Measurements from ENCODE around the gene ITSN2.
A peak's percentile ranks its signal among the peaks of the same experiment; 100 is the strongest.
"Not testable (repeated sequence)": the region's sequence is repeated elsewhere in the genome, so short reads cannot be mapped to it uniquely, and the experiment has no call there.

ITSN2 gene

GRCh38 chr2:24362253-24362652, 1.9 kb upstream of the ITSN2 start:
- no peak for DNase-seq

GRCh38 chr2:24360963-24361330, 611 bp upstream of the ITSN2 start:
- DNase-seq = no peak

GRCh38 chr2:24359129-24360049, 947 bp downstream of the ITSN2 start:
- peak; percentile 57 for DNase-seq

- DNase-seq = not testable (repeated sequence)
Observed at GRCh38 chr2:24357767-24358166, 2.6 kb downstream of the ITSN2 start.

- not testable (repeated sequence) for DNase-seq
Observed at GRCh38 chr2:24357115-24357514, 3.2 kb downstream of the ITSN2 start.

GRCh38 chr2:24354957-24355356, 5.4 kb downstream of the ITSN2 start:
- no peak for DNase-seq

- no peak for DNase-seq
Observed at GRCh38 chr2:24354395-24354794, 5.9 kb downstream of the ITSN2 start.

GRCh38 chr2:24353973-24354372, 6.4 kb downstream of the ITSN2 start:
- no peak for DNase-seq

GRCh38 chr2:24353364-24353763, 7.0 kb downstream of the ITSN2 start:
- DNase-seq = no peak

- no peak for DNase-seq
Observed at GRCh38 chr2:24352664-24353063, 7.7 kb downstream of the ITSN2 start.

GRCh38 chr2:24351981-24352380, 8.4 kb downstream of the ITSN2 start:
- DNase-seq = no peak

- no peak for DNase-seq
Observed at GRCh38 chr2:24351627-24351938, 8.8 kb downstream of the ITSN2 start.

GRCh38 chr2:24350826-24351626, 9.3 kb downstream of the ITSN2 start:
- DNase-seq = no peak

GRCh38 chr2:24349097-24349496, 11.2 kb downstream of the ITSN2 start:
- DNase-seq = no peak

- DNase-seq = no peak
Observed at GRCh38 chr2:24345937-24346336, 14.4 kb downstream of the ITSN2 start.

GRCh38 chr2:24343225-24343882, 17.0 kb downstream of the ITSN2 start:
- DNase-seq = no peak

- no peak for DNase-seq
Observed at GRCh38 chr2:24342110-24342910, 18.0 kb downstream of the ITSN2 start.

- DNase-seq = no peak
Observed at GRCh38 chr2:24339856-24340262, 20.5 kb downstream of the ITSN2 start.

GRCh38 chr2:24339098-24339497, 21.2 kb downstream of the ITSN2 start:
- DNase-seq = not testable (repeated sequence)

- no peak for DNase-seq
Observed at GRCh38 chr2:24337890-24338289, 22.4 kb downstream of the ITSN2 start.

GRCh38 chr2:24336811-24337210, 23.5 kb downstream of the ITSN2 start:
- DNase-seq = no peak

- no peak for DNase-seq
Observed at GRCh38 chr2:24334245-24334633, 26.1 kb downstream of the ITSN2 start.

All from eye (tissue), 1 donor.